GM19452 (cell line): ENCODE data around the gene FITM2.

Source experiments
- ATAC-seq: cut with Tn5 transposase; IDR thresholded peaks from one replicate; pipeline ENCODE4 v1.9.1; 2021; ENCODE audit not compliant: unreplicated experiment

Gene FITM2

DNA sequence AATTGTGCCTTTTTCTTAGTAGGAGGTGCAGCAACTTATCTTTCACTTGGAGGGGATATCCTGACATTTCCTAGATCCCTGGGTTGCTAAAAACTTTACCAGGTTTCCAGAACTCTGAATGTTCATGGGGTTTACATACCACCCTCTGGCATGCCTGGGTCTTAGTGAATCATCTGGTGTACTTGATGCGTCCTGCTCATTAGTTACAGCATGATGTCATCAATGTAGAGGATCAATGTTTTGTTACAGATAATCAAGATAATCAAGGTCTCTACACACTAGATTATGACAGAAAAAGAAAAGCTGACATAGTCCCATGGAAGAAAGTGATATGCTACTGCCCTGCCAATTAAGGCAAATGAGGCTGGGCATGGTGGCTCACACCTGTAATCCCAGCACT, 27.0 kb downstream of the FITM2 start:
- ATAC-seq = no peak

DNA sequence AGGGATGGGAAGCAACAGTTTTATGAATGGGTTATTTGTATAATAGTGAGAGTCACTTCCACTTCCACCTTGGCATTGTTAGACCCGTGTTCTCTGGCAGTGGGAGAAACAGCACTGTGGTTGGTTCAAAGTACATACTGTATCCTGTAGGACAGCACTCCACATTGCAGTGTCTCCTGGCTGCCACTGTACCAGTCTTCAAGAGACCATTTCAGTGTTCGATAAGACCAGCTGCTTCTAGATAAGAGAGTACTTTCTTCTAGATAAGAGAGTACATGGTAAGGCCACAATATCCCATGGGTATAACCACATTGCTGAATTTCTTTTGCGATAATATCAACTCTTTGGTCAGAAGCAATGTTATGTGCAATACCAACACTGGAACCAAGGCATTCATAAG, 28.8 kb downstream of the FITM2 start:
- ATAC-seq = no peak

DNA sequence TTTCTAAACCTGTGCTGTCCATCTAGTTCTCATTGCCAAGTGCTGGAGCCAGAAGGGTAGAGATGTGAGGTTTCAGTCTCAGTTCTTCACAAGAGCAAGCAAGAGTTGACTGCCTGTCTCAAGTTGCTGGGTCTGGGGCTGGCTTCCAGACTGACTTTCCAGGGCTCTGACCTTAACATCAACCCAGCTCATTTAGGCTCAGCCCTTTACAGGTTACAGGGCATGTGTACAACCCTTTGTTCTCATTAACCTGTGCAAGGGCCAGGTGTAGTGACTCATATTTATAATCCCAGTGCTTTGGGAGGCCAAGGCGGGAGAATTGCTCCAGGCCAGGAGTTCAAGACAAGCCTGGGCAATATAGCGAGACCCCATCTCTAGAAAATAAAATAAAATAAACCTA, 30.6 kb downstream of the FITM2 start:
- no peak for ATAC-seq

DNA sequence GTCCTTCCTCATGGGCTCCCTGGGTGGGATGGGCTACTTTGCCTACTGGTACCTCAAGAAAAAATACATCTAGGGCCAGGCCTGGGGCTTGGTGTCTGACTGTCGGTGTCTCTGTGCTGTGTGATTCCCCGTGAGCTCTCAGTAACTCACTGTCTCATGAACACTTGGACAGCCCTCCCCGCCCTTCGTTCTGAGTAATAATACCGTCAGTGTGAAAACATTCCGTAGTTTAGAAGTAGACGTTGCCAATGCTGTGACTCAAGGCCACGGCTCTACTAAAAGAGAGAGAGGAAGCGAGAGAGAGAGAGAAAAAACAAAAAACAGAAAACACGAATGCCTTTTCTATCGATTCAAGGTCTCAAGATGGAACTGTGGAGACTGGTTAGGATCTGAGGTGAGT, 31.8 kb downstream of the FITM2 start:
- no peak for ATAC-seq

DNA sequence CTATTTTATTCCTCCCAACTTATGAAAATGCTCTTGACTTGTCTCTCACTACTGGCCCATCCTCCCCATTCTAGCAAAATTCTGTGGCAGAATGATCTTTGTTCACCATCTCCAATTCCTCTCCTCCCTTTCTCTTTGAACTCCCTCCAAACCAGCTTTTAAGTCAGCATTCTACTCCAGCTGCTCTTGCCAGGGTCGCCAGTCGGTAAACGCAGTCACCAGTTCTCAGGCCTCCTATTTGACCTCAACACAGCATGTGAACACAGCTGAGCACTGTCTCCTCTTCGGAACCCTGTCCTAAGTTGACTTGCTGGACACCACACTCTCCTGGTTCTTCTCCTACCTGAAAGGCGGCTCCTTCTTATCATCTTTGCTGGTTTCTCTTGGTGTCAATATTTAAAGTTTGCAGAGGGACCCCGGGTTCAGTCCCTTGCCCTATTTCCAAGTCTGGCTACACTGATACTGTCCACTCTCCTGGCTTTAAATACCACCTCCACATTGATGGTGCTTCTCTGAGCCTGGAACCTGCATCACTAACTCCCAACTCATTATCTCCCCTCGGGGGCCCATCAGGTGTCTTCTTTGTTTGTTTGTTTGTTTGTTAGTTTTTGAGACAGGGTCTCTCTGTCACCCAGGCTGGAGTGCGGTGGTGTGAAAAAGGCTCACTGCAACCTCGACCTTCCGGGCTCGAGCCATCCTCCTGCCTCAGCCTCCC, 36.5 kb downstream of the FITM2 start:
- ATAC-seq = no peak

DNA sequence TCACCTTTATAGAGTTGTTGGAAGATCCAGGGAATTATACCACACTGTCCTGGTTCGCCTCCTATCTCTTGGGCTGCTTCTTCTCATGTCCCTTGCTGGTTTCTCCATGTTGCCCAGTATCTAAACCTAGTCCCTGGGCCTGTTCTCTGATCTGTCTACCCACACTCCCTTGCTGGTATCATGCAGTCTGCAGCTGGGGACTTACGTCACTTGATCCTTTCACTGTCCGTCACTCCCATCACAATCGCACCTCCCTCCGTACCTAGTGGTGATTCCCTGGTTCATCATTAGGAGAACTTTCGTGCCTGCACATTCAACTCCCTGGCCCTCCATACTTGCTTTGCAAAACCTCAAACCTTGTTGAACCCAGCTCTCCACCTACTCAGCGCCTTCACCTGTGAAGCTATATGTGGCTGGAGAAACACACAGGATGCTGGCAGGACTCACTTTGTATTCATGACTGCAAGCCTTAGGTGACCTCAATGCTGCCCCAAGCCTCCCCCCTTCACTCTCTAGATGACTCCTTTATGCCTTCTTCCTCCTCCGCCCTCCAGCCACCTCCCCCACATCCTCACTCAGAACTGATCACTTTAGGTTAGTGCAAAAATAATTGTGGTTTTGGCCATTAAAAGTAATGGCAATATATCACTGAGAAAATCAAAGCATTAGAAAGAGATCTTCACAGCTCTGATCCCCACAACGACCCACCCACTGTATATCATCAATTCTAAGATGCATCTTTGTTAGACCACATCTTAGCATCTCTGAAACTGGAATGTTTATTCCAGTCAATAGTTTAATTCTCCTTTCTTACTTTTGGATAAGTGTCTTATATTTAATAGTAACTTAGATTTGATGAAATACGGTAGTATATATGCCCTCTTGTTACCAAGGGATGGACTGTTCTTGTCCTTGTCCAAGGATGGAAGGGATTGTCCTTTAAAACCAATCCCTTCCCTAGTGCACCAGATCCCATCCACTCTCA, 37.5 kb downstream of the FITM2 start:
- ATAC-seq = no peak

DNA sequence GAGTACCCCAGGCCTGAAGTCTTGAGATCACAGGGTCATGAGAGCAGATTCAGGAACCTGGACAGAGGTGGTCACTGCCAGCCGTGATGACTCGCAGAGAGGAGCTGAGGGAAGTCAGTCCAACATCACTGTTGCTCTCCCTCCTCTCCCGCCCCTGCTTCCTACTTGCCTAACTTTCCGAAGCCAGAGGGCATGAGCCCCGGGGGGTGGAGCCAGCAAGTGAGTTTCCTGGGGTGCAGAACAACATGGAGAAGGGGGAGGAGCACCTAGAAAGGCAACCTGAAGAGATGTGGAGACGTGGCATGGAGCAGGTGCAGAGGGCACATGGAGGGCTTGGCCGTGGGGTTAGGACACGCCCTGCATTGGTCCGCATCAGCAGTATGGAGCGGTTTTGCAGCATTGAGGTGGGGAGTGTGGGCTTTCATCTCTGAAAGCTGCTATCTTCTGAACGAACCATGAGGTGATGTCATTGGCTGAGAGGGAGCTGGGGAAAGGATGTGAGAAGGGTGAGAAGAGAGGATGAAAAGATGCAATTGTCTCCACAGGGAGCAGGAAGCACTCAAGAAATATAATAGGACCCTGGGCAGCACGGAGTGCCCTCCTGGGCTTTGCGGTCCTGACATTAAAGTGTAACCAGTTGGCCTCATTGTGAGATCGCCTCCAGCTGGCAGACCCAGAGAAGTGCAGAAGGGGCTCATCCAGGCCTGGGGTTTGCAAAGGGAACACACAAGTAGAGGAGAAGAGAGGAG, 38.9 kb downstream of the FITM2 start:
- ATAC-seq = no peak

DNA sequence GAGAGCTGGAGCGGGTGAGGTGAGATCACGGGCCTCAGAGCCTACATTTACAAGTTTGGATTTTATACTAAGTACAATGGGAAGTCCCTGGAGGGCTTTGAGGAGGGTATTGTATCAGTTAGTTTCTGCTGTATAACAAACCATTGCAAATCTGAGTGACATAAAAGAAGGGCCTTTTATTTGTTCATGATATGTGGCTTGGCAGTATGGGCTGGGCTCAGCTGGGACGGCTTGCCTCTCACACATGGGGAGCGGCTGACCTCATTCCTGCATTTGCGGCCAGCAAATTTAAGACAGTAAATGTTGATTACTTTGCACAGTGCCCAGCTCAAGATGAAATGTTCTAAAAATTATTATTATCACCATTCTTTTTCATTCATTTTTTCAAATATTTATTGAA, 42.2 kb downstream of the FITM2 start:
- ATAC-seq = no peak

DNA sequence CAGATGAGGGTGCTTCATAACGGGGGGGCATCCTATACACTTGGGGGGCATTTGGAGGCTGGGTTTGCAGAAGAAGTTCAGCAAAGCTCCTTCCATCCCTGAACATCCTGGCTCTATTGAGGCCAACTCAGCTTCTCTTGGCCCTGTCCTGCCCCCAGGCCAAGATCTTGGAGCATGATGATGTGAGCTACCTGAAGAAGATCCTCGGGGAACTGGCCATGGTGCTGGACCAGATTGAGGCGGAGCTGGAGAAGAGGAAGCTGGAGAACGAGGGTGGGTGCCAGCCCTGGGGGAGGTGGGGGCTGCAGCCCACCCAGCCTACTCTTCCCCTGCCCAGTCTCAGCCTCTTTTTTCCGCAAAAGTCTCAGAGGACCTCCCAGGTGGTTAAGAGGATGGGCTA, 46.7 kb downstream of the FITM2 start:
- no peak for ATAC-seq

DNA sequence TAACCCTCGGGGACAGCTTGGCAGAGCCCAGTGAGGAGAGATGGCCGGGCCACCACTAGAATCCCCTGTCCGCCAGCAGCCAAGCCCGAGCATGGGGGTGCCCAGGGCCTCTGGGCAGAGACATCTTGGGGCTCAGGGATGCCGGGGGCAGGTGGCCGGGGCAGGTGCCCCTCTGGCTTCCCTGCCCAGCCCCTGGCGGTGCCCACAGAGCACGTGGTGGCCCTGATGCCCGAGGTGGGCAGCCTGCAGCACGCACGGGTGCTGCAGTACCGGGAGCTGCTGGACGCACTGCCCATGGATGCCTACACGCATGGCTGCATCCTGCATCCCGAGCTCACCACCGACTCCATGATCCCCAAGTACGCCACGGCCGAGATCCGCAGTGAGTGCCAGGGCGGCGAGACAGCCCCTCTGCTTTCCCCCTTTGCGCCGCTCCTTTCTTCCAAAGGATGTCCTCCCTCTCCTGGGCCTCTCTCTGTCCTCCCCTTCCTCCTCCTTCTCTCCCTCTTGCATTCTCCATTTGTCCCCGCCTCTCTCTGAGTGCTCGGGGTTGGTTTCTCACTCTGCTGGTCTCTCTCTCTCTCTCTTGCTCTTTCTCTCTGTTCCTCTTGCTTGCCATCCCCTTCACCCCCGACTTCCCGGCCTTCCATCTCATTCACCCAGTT, 52.6 kb downstream of the FITM2 start:
- ATAC-seq = no peak

DNA sequence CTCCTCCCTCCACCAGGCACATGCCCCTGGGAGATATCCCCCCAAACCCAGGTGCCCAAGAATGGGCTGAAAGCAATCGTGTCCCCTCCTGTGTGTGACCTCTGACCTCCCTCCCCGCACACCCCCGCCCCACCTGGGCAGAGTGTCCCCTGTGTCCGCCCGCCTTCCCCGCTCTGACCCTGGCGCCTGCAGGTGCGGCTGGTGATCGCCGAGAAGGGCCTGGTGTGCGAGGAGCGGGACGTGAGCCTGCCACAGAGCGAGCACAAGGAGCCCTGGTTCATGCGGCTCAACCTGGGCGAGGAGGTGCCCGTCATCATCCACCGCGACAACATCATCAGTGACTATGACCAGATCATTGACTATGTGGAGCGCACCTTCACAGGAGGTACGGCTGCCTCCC, 54.0 kb downstream of the FITM2 start:
- no peak for ATAC-seq

DNA sequence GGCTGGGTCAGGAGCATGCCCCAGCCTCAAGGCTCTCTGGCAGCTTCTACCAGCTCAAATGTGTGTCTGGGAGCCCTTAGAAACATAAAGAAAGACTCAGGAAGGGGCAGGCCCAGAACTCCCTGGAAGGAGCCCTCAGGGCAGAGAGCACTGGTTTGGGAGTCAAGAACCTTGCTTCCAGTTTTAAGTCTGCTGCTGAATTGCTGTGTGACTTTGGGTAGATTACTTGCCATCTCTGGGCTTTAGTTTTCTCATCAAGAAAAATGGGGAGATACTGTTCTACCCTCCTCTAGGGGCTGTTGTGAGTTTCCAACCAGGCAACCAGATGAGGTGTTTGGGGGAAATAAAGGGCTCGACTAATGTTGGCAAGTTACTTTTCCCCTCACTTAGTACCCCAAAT, 55.1 kb downstream of the FITM2 start:
- ATAC-seq = no peak

DNA sequence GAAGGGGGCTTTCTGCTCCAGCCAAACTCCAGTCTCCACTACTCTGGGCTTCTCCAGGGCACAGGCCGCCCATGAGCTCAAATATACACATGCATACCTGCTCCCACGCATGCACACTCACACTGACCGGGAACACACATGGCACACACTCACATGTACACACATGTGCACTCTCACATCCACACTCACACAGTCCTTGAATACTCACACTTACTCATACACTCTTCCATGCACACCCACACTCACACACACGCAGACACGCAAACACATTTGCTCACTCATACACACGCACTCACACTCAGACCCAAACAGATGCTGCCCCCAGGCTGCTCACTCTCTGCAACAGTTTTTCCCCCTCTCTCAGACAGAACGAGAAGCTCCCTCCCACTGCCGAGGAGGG, 56.9 kb downstream of the FITM2 start:
- ATAC-seq = no peak

DNA sequence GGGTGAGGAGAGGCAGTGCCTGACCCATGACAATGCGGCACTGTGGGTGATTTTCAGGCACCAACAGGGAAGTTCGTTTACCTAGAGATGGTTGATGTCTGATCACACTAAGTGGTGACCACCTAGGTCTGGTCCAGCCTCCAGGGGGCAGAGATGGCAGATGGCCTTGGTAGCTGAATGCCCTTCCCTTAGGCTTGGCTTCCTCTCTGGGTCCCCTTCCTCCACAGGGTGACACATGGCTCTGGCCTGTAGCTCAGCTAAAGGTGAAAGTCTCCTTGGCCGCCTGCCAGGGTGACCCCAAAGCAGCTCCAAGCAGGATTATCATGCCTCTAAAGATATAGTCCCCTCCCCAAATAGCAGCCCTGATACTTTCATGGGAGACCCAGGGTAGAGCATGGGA, 57.5 kb downstream of the FITM2 start:
- ATAC-seq = no peak
